Measurements from ENCODE around the gene AP1S2. TPM values are rescaled to one million over a fixed set of nuclear protein-coding genes. Genes with fewer than 3 reads are reported as not detected.

AP1S2 gene
- total and polyA plus RNA-seq, 9 of the 15 experiments (the other 6 are each of a cell fraction or from before 2014, with no cell fraction given): 11.1 to 64.2 (median 25.8) TPM

- in situ Hi-C loops (cut with MboI): no loop called here
- no peak for ATAC-seq
- POLR2A ChIA-PET: no interaction called here
Measured at GRCh38 chrX:15890463-15890862, 35.9 kb upstream of the AP1S2 start.

More at GRCh38 chrX:15890463-15890862, 35.9 kb upstream of the AP1S2 start:
- CTCF ChIA-PET (ENCODE audit: low intra/inter-chr PET ratio): no interaction called here
- H4K20me1 ChIP-seq (replicated peaks; ENCODE audit: control insufficient read depth, insufficient read depth, low read length): no peaks in the 10 kb centered on the region
- no peak overlapping the region for H3K27ac ChIP-seq (ENCODE audit: extremely low read depth, low read depth, low read length)
- no peaks in the 10 kb centered on the region for H3K9me1 ChIP-seq (ENCODE audit: control insufficient read depth, insufficient read depth, low read length)
- H3K4me3 ChIP-seq: no peak overlapping the region
- 10% methylated on average over 2 of the region's 2 CpGs for WGBS (ENCODE audit: insufficient coverage, low coverage, missing lambda C conversion rate)
- H3K36me3 ChIP-seq (ENCODE audit: control insufficient read depth, insufficient read depth, low read length): no peaks in the 10 kb centered on the region
- no peak overlapping the region for H3K9ac ChIP-seq (ENCODE audit: insufficient read depth in 1 of 2, low read depth in 2 of 2, low read length in 2 of 2)
- no peak overlapping the region for H3K4me2 ChIP-seq (ENCODE audit: insufficient read depth, low read length)
- DNase-seq (ENCODE audit: extremely low read depth in 1 of 4, low spot score in 3 of 4) (no peak), FAIRE-seq (no peak)
- no peaks in the 10 kb centered on the region for H3K9me3 ChIP-seq (replicated peaks; ENCODE audit: control insufficient read depth, insufficient read depth, low read depth, low read length)
- intact Hi-C loops (cut with micrococcal nuclease): no loop called here
- no TSS peak for BruUV-seq (replicated peaks)
- H3K79me2 ChIP-seq (ENCODE audit: control insufficient read depth, insufficient read depth, low read length): no peaks in the 10 kb centered on the region
- peaks cover 0 to 3% of the 10 kb centered on the region in 2 experiments; a peak in 1 of 5 replicates for H3K4me1 ChIP-seq (replicated peaks in 1 of 2; ENCODE audit: control insufficient read depth in 2 of 2, insufficient read depth in 2 of 2, low read length in 2 of 2)
- TF ChIP-seq TAF1 (IDR thresholded peaks at IDR 0.05; ENCODE audit: control insufficient read depth, extremely low read depth, insufficient read depth, low read length, severe bottlenecking): no peak
- no peak for TF ChIP-seq PHF21A (IDR thresholded peaks at IDR 0.05; ENCODE audit: borderline replicate concordance, low read depth)
- no peak for TF ChIP-seq CBX8 (IDR thresholded peaks at IDR 0.05; ENCODE audit: borderline replicate concordance, extremely low read depth, low read depth, low read length, poor library complexity, severe bottlenecking)
- no peak for TF ChIP-seq NCOR1 (IDR thresholded peaks at IDR 0.05)
- no peak for TF ChIP-seq JUND (IDR thresholded peaks at IDR 0.05; ENCODE audit: borderline replicate concordance, low read depth, low read length)
- TF ChIP-seq JUND (tag; IDR thresholded peaks at IDR 0.05; ENCODE audit: borderline replicate concordance, low read depth, low read length): no peak
- no peak for TF ChIP-seq NFRKB (IDR thresholded peaks at IDR 0.05; ENCODE audit: low read depth)
- no peak for TF ChIP-seq SIN3B (IDR thresholded peaks at IDR 0.05; ENCODE audit: low read depth)
- TF ChIP-seq BRF1 (IDR thresholded peaks at IDR 0.05; ENCODE audit: borderline replicate concordance, extremely low read depth, insufficient read length): no peak
- no peak for TF ChIP-seq ATF3 (IDR thresholded peaks at IDR 0.05)
- no peak for TF ChIP-seq ATF3 (CRISPR knock-in tag; conservative IDR thresholded peaks at IDR 0.05)
- no peak for TF ChIP-seq CCNT2 (IDR thresholded peaks at IDR 0.05; ENCODE audit: borderline replicate concordance, extremely low read depth, insufficient read length, low read depth, low read length)
- TF ChIP-seq HNRNPK (IDR thresholded peaks at IDR 0.05; ENCODE audit: low read depth, low read length, poor library complexity, severe bottlenecking): no peak
- no peak for TF ChIP-seq SMARCB1 (IDR thresholded peaks at IDR 0.05; ENCODE audit: insufficient read length, low read depth)
- no peak for TF ChIP-seq E2F1 (CRISPR knock-in tag; IDR thresholded peaks at IDR 0.05)
- no peak for TF ChIP-seq PCBP1 (IDR thresholded peaks at IDR 0.05; ENCODE audit: low read depth, low read length, poor library complexity, severe bottlenecking)
- no peak for TF ChIP-seq IRF2 (CRISPR knock-in tag; IDR thresholded peaks at IDR 0.05)
- TF ChIP-seq GATAD2A (IDR thresholded peaks at IDR 0.05): no peak
- peaks cover 0 to 5% of the 10 kb centered on the region in 2 experiments; a peak in 1 of 5 replicates for H3K27me3 ChIP-seq (ENCODE audit: control insufficient read depth in 2 of 2, insufficient read depth in 2 of 2, low read length in 2 of 2)
- H2AFZ ChIP-seq (ENCODE audit: low read depth, low read length): no peak overlapping the region
